Liver (tissue), 9 donors: Measurements from ENCODE around the gene ACSL6. TPM values are rescaled to one million over a fixed set of nuclear protein-coding genes. Genes with fewer than 3 reads are reported as not detected.

Source experiments
- DNase-seq: peaks from one replicate; pipeline ENCODE4 v3.0.0-alpha.2; 2017; ENCODE audit warnings: low spot score
- H3K27ac ChIP-seq, 2 donors: one replicate each; pipeline ENCODE4 v1.7.0; 2013; ENCODE audit warnings: inconsistent platforms in 2 of 2, low read length in 2 of 2, control low read depth in 1 of 2, low read depth in 1 of 2, mild to moderate bottlenecking in 1 of 2
- H3K27me3 ChIP-seq, 4 donors: one replicate each; pipeline versions ENCODE4 v1.6.1 to v1.7.0; 2013; ENCODE audit warnings: low read length in 3 of 4, inconsistent platforms in 1 of 4, mild to moderate bottlenecking in 1 of 4, moderate library complexity in 1 of 4; ENCODE audit not compliant: control insufficient read depth in 4 of 4, insufficient read depth in 4 of 4
- H3K36me3 ChIP-seq, 4 donors: one replicate each; pipeline versions ENCODE4 v1.6.1 to v1.7.0; 2013; ENCODE audit warnings: low read length in 3 of 4, mild to moderate bottlenecking in 3 of 4, low read depth in 1 of 4, moderate library complexity in 1 of 4; ENCODE audit not compliant: control insufficient read depth in 4 of 4, insufficient read depth in 3 of 4
- H3K4me1 ChIP-seq, 4 donors: one replicate each; pipeline versions ENCODE4 v1.6.1 to v1.7.0; 2013; ENCODE audit warnings: low read length in 3 of 4, mild to moderate bottlenecking in 3 of 4, moderate library complexity in 1 of 4; ENCODE audit not compliant: control insufficient read depth in 4 of 4, insufficient read depth in 4 of 4
- H3K4me3 ChIP-seq, 3 donors: one replicate each; pipeline versions ENCODE4 v1.6.1 to v1.7.0; 2013; ENCODE audit warnings: low read length in 3 of 3, control low read depth in 1 of 3, low read depth in 1 of 3, mild to moderate bottlenecking in 1 of 3
- H3K9ac ChIP-seq, 2 donors: one replicate each; pipeline ENCODE4 v1.7.0; 2013; ENCODE audit warnings: low read length in 2 of 2, mild to moderate bottlenecking in 2 of 2, moderate library complexity in 2 of 2, control low read depth in 1 of 2, low read depth in 1 of 2
- H3K9me3 ChIP-seq, 4 donors: one replicate each; pipeline versions ENCODE4 v1.6.1 to v1.7.0; 2013; ENCODE audit warnings: low read length in 3 of 4; ENCODE audit not compliant: control insufficient read depth in 4 of 4
- CTCF ChIP-seq: fragments of 150-350 bp; IDR thresholded peaks from 2 replicates; pipeline ENCODE4 v1.5.1; 2017; ENCODE audit warnings: improper control_type of control experiment, low read depth, low read length; ENCODE audit not compliant: missing input control
- EGR1 ChIP-seq, 2 donors: IDR thresholded peaks; 2 replicates each; pipeline ENCODE4 v1.6.1; 2016 to 2018; ENCODE audit warnings: antibody characterized with exemption in 2 of 2, low read depth in 2 of 2
- FOXA1 ChIP-seq: IDR thresholded peaks from 2 replicates; pipeline ENCODE4 v1.6.1; 2016; ENCODE audit warnings: antibody characterized with exemption
- FOXA2 ChIP-seq: IDR thresholded peaks from 2 replicates; pipeline ENCODE4 v1.6.1; 2016; ENCODE audit warnings: antibody characterized with exemption
- MAX ChIP-seq: IDR thresholded peaks from 2 replicates; pipeline ENCODE4 v1.6.1; 2016; ENCODE audit warnings: antibody characterized with exemption
- NR2F2 ChIP-seq: IDR thresholded peaks from 2 replicates; pipeline ENCODE4 v1.6.1; 2016; ENCODE audit warnings: antibody characterized with exemption
- RAD21 ChIP-seq, 2 donors: IDR thresholded peaks; 2 replicates each; pipeline ENCODE4 v1.6.1; 2016; ENCODE audit warnings: antibody characterized with exemption in 2 of 2, mild to moderate bottlenecking in 2 of 2
- REST ChIP-seq: IDR thresholded peaks from 2 replicates; pipeline ENCODE4 v1.6.1; 2016; ENCODE audit warnings: antibody characterized with exemption, mild to moderate bottlenecking
- YY1 ChIP-seq: IDR thresholded peaks from 2 replicates; pipeline ENCODE4 v1.6.1; 2016; ENCODE audit warnings: antibody characterized with exemption, mild to moderate bottlenecking
- ZBTB33 ChIP-seq: IDR thresholded peaks from 2 replicates; pipeline ENCODE4 v1.6.1; 2016; ENCODE audit warnings: antibody characterized with exemption
- WGBS: extraction: QIAGEN DNeasy Blood & Tissue Kit; methylation state at CpG from one replicate; pipeline ENCODE4 v1.1.7; 2013; 5-methylcytosine and 5-hydroxymethylcytosine counted together
- polyA plus RNA-seq, 2 donors: library from polyadenylated mRNA; stranded (reverse) in 1 of 2; unstranded in 1 of 2; fragments of 200-250 nt in 1 of 2; fragments of >200 nt in 1 of 2; fragmentation: Nextera tagmentation in 1 of 2; extraction: Ambion mirVana in 1 of 2; gene quantifications; one replicate each; pipeline versions ENCODE4 v1.2.1 to v1.2.3, GENCODE V29; 2013 to 2015
- total RNA-seq, 2 donors: library from RNA; depleted of rRNA; stranded (reverse); fragments of >200 nt; gene quantifications; one replicate each; pipeline ENCODE4 v1.2.3, GENCODE V29; 2014
- donor health status: healthy.
- donor health status: healthy.
- donor health status: healthy.
- donor health status: healthy.
- donor health status: healthy.

The ACSL6 gene
- total and polyA plus RNA-seq, 4 donors = 0.89 to 129 (median 4.6) TPM

- H3K27me3 ChIP-seq = no peaks in the 10 kb centered on the region
- no peak overlapping the region for H3K9ac ChIP-seq
- H3K4me1 ChIP-seq = no peaks in the 10 kb centered on the region
- no peaks in the 10 kb centered on the region for H3K9me3 ChIP-seq
- 90% methylated on average over 2 of the region's 2 CpGs for WGBS
- H3K36me3 ChIP-seq = no peaks in the 10 kb centered on the region
- no peak overlapping the region for H3K4me3 ChIP-seq
- no peak for TF ChIP-seq YY1
- TF ChIP-seq MAX = no peak
- no peak for TF ChIP-seq FOXA1
- TF ChIP-seq EGR1 (IDR thresholded peaks at IDR 0.05; ENCODE audit: low read depth in 2 of 2) = no peak
- no peak for TF ChIP-seq REST
- no peak for TF ChIP-seq ZBTB33
- no peak for TF ChIP-seq FOXA2
- no peak for TF ChIP-seq CTCF
- no peak for TF ChIP-seq RAD21 (IDR thresholded peaks at IDR 0.05)
- no peak for DNase-seq
- no peak overlapping the region for H3K27ac ChIP-seq
Observed at GRCh38 chr5:131977212-131977604, 34.2 kb downstream of the ACSL6 start.

- no peaks in the 10 kb centered on the region for H3K36me3 ChIP-seq
- no peak overlapping the region for H3K9ac ChIP-seq
- no peaks in the 10 kb centered on the region for H3K9me3 ChIP-seq
- no peak for DNase-seq
- H3K27ac ChIP-seq = no peak overlapping the region
- WGBS = 98% methylated on average over 6 of the region's 6 CpGs
- no peaks in the 10 kb centered on the region for H3K27me3 ChIP-seq
- TF ChIP-seq NR2F2 (no peak), REST (no peak), RAD21 (IDR thresholded peaks at IDR 0.05) (no peak), YY1 (no peak)
- no peak overlapping the region for H3K4me3 ChIP-seq
- no peaks in the 10 kb centered on the region for H3K4me1 ChIP-seq
Observed at GRCh38 chr5:131976414-131977211, 34.8 kb downstream of the ACSL6 start.
